Cortex of kidney (tissue), 1 donor: ENCODE measurements around the gene UBL4A.

ENCODE experiments used
- DNase-seq: peaks from one replicate; lab custom pipeline; 2025; lab: John Stamatoyannopoulos, UW

The UBL4A gene

DNA sequence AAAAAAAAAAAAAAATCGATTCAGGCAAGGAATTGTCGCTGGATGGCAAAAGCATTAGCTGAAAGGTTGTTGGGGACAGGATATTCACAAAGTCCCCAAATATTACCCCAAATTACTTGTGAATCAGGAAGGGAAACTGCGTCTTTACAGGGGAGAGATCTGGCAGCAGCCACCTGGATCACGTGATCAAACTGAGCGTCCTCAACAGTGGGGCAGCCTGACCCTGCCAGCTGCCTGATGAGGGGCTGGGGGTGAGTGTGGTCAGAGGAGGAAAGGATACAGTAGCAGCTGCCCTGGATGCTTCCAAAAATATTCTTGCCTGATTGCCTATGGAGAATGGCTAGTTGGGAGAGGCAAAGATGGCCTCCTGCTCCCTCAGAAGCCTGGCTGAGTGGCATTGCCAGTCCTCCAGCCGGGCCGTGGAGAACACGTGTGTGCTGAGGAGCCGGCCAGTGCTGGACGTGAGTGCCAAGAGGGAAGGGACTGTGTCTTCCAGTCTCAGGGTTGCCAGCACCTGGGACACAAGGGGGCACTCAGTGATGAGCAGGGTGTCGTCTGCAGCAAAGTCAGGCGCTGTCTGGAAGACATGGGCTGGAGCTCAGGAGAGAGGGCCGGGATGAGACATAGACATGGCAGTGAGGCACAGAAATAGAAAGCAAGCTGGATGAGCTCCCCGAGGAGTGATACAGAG is 4.4 kb downstream of the UBL4A start:
- DNase-seq = no peak

DNA sequence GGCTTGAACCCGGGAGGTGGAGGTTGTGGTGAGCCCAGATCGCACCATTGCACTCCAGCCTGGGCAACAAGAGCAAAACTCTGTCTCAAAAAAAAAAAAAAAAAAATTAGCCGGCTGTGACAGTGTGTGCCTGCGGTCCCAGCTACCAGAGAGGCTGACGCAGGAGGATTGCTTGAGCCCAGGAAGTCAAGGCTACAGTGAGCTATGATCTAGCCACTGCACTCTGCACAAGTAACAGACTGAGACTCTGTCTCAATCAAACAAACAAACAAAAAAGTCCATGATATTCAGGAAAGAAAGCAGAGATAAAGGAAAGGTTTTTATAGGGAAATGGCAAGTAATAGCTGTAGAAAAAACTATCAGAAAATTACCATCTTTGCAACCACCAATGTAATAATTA is 5.2 kb downstream of the UBL4A start:
- no peak for DNase-seq

DNA sequence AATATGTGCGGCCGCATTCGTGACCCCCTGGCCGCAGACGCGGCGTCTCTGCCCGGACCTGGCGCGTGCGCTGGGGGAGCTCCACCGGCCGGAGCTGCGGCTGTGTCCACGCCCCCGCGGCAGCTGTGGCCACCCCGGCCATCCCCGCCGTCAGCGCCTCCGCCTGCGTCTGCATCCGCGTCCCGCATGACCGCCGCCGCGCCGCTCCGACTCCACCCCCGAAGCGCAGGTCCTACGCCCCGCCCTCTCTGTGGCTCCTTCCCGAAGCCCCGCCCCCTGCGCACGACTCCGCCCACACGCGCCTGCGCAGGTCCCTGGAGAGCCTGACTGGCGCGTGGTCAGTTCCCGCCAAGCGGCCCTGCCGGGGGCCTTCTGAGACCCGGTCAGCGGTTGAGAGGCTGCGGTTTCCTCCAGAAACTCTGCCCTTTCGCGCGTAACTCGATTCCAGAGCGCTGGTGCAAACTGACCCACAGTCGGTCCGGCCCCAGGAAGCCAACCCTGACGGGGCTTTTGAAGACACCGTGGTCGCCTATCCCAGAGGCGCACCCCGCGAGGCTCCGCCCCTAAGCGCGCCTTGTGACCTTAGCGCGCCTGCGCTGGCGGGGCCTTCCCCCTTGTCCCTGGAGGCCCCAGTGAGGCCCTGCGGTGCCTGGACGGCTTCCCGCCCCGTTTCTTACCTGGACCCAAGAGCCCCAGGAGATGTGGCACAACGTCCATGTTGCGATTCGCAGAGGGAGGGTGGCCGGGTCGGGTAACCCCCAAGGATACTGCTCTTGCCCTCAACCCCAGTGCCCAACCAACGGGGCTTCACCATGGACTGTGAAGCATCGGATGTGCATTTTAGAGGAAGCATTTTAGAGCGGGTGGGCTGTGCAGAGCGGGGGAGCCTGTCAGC is 7.4 kb downstream of the UBL4A start, which contains the start of gene LAGE3:
LAGE3 (minus strand) TSS at position 554 of the 895 bp plus-strand sequence; CDS start at position 188, 366 bp downstream.
- no peak for DNase-seq

DNA sequence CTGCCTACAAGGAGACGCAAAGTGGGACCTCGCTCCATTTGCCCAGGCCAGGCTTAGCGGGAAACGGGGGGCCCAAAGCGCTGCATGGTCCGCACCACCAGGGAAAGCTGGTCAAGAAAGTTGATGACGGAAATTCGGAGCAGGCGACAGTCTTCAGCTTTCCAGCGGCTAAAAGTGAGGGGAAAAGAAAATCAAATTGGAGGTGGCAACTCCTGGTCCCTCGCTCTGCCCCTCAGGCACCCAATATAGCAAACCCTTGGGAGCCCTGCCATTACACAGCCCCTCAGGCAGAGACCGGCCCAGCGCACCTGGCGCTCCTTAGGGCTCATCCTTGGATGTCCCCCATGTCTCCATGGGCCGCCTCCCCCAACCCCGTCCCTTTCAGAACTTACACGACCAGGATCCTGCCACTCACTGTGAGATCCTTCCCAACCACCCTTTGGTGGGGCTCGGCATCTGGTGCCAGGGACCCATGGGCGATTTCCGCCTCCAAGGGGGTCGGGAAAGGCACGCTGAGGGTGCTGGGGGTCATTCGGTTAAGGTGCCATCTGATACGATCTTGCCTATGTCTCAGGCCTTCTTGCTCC is 8.4 kb downstream of the UBL4A start:
- no peak for DNase-seq

DNA sequence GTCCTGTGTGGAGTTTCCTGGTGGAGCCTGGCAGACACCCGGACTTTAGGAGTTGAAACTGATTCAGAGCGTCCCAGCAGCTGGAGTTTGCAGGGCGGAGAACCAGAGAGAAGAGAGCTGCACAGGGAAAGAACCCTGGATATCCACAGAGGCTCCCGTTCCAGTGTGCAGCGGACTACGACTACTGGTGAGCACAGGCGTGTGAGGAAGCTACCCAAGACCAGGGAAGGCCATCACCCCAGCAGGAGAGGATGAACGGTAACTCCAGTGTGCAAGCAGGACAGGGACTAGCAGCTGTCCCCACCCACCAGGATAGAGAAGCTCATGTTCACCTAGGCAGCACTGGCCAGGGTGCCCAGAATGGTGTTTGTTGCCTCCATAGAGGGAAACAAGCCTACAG is 9.6 kb downstream of the UBL4A start:
- no peak for DNase-seq

DNA sequence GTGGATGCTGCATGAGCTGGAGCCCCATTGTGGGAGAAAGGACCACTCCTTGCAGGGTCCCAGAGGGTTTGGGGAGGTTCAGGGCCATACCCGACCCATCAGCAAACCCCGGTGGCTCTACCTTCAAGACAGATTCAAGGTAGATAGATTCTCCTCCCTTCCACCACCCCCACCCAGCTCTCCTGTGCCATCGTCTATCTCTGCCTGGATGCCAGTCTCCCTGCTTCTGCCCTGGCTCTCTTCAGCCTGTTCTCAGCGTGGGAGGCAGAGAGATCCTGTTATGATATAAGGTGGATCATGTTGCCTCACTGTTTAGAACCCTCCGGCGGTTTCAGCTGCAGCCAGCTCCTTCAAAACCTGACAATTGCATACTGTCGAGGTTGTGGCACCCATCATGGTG is 12.7 kb downstream of the UBL4A start:
- DNase-seq = no peak

DNA sequence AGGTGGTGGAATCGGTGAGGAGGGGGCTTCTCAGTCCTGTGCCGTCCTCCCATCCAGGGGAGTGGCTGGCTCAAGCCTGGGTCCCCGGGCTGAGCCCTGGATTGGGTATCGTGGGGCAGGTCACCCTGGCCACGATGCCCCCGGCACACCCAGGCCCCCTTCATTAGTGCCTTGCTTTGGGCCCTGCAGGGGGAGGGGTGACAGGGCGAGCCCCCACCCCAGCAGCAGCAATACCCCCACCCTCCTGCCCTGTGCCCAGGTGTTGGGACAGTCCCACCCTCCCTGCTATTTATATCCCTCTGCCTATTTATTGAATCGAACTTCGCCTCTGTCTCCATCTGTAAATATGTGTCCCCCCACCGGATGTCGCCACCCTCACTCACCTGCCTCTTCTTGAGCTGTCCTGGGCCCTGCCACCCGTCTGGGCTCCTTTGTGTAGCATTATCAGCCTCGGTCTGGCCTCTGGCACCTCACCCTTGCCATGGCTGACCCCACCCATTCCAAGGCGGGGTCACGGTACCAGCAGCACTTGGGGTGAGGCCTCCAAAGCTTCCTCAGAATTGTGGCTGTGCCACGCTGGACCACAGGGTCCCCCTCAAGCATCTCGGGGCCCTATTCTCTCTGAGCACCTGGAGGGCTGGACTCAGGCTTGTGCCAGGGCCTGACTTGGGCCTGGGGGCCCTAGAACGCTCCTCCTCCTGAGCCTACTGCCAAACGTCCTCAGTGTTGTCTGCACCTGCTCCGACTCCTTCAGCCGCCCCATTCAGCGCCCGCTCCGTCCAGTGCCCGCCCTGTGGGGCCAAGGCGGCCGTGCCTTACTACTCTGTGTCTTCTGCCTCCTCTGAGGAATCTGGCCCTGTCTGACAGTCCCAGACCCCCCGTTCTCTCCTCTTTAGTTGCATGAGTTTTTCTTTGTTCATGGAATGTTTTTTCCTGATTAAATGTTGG is 13.5 kb downstream of the UBL4A start:
- DNase-seq = no peak

DNA sequence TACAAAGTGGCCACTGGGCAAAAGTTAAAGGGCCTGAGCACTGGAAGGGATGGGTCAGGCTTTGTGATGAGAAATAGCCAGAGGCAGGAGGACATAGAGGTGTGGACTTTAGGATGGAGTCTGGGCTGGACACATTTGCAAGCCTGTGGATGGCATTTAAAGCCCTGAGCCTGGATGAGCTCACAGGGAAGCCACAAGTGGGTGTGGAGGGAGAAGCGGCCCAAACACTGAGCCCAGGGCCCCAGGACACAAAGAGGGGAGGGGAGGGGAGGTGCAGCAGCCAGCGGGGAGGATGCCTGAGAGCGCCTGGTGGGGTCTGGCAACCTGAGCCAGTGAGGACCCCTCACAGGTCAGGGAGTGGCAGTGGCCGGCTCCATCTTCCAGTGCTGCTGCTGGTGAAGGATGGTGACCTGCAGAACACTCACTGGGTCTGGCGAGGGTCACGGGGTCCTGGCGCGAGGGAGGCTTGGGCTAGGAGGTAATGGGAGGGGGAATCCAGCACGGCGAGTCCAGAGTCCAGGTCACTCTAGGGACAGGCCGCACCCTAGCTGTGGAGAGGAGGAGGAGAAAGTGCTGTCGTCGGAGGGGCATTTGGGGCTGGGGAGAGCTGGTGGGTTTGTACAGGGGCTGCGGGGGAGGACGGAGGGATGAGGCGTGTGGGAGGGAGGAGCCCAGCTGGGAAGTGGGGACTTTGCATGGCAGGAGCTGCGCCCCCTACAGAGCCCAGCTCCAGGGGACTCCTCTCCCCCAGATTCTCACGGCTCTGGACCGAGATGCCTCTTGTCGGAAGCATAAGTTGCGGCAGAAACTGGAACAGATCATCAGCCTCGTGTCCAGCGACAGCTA is 14.4 kb downstream of the UBL4A start:
- no peak for DNase-seq

DNA sequence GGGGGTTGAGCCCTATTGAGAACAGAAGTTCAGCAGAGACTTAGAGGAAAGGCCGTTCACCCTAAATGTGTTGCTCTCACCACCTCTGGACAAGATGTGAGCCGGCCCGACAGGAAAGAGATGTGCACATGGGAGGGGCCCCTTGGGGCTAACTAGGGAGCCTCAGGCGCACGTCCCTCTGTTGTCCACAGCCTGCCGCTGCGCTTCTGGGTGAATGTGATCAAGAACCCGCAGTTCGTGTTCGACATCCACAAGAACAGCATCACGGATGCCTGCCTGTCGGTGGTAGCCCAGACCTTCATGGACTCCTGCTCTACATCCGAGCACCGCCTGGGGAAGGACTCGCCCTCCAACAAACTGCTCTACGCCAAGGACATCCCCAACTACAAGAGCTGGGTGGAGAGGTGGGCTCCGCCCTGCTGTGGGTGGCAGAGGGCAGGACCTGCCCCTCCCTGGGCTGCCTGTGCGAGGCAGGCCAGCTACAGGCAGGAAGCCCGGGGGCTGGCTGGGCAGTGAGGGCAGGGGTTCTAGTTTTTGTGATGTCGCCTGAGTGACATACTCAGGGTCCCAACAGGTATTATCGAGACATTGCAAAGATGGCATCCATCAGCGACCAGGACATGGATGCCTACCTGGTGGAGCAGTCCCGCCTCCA is 15.4 kb downstream of the UBL4A start:
- DNase-seq = no peak

DNA sequence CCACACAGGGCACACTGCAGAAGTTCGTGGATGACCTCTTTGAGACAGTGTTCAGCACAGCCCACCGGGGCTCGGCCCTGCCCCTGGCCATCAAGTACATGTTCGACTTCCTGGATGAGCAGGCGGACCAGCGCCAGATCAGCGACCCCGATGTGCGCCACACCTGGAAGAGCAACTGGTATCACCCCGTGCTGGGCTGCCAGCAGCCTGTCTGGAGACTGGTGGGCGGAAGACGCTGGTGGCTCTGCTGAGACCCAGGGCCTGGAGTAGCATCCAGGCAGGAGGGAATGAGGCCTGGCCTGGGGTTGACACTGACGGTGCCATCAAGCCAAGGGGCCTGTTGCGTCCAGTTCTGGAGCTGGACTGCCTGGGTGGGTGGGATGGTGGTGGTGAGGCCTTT is 16.0 kb downstream of the UBL4A start:
- no peak for DNase-seq

DNA sequence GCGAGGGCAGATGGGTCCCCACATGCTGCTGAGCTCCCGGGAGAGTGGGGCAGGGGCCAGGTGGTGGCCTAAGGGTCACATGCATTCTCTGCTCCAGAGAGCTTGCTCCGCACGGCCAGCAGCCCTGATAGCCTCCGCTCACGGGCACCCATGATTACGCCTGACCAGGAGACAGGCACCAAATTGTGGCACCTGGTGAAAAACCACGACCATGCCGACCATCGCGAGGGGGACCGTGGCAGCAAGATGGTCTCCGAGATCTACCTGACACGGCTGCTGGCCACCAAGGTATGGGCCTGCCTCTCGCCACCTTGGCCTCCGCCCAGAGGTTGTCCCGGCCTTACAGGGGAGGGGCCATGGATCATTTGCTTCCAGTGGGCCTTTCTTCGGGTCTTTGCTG is 16.5 kb downstream of the UBL4A start:
- DNase-seq = no peak

DNA sequence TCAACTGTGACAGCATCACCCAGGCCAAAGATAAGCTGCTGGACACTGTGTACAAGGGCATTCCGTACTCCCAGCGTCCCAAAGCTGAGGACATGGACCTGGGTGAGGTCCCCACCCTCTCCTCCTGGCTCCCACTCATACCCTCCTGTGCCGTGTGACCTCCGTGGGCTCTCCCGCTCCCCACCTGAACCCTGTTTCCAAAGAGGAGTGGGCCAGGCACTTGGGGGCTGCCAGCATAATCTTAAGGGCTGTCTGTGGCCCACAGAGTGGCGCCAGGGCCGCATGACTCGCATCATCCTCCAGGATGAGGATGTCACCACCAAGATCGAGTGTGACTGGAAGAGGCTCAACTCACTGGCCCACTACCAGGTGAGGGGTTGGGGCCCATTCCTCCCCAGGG is 17.3 kb downstream of the UBL4A start:
- no peak for DNase-seq

DNA sequence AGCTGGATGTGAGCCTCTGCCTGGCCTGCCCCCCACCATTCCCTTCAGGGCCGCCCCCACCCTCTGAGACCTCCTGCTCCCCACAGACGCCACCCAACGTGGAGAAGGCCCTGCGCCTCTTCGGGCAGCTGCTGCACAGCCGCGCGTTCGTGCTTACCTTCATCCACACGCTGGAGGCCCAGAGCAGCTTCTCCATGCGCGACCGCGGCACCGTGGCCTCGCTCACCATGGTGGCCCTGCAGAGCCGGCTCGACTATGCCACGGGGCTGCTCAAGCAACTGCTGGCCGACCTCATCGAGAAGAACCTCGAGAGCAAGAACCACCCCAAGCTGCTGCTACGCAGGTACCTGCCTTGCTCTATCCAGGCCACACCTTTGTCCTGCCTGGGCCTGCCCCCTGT is 18.2 kb downstream of the UBL4A start:
- no peak for DNase-seq

DNA sequence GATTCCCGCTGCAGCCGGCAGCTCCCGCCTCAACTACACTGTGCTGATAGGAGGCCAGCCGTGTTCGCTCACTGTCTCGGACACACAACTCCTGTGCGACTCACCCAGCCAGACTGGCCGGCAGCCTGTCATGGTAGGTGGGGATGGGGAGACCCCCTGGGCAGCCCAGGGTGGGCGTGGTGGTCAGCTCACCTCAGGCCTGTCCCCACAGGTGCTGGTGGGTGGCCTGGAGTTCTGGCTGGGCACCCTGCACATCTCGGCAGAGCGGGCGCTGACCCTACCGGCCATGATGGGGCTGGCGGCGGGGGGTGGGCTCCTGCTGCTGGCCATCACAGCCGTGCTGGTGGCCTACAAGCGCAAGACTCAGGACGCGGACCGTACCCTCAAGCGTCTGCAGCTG is 18.9 kb downstream of the UBL4A start:
- DNase-seq = no peak

DNA sequence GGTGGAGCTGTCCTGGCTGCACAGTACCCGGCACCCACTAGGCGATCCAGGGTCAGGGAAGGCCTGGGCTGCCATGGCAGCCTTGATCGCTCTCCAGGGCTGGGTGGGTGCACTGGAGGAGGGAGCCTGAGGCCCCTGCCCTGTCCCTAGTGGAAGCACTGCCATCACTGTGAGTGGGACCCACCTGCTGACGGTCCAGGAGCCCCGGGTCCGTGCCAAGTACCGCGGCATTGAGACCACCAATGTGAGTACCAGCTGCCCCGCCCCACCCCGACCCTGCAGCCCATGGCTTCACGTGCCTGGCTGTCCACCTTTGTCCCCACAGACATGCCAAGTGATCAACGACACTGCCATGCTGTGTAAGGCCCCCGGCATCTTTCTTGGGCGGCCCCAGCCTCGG is 19.5 kb downstream of the UBL4A start:
- DNase-seq = no peak

DNA sequence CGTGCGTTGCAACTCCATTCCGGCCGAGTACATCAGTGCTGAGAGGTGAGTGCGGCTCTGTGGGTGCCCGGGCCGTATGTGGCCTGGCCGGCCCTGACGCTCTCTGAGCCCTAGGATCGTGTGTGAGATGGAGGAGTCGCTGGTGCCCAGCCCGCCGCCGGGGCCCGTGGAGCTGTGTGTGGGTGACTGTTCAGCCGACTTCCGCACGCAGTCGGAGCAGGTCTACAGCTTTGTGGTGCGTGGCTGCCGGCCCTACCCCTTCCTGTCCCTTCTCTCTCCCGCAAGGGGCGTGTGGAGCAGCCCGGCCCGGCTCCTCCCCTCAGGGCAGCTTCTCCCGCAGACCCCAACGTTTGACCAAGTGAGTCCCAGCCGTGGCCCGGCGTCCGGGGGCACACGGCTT is 20.4 kb downstream of the UBL4A start:
- no peak for DNase-seq

DNA sequence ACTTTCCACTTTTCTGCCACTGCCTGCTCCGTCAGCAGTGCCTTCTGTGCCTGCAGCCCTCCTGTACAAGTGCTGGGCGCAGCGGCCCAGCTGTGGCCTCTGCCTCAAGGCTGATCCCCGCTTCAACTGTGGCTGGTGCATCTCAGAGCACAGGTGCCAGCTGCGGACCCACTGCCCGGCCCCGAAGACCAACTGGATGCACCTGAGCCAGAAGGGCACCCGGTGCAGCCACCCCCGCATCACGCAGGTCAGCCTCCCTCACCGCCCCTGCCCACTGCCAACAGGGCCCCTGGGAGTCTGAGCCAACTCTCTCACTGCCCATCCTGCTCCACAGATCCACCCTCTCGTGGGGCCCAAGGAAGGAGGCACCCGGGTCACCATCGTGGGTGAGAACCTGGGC is 20.8 kb downstream of the UBL4A start:
- no peak for DNase-seq

DNA sequence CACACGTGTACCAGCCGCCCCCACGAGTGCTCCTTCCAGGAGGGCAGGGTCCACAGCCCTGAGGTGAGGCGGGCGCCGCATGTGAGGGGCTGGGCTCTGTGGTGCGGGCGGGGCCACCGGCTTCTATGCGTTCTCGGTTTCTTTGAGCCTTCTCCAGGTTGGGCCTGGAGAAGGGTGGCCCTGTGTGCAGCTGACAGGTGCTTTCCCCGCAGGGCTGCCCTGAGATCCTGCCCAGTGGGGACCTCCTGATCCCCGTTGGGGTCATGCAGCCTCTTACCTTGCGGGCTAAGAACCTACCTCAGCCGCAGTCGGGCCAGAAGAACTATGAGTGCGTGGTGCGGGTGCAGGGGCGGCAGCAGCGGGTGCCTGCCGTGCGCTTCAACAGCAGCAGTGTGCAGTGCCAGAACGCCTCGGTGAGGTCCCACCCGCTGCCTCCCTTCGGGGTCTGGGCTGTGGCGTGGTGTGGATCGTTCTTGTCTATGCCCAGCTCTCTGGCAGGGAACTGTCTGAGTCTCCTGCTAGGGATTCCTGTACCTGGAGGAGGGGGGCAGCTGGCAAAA is 21.5 kb downstream of the UBL4A start:
- DNase-seq = no peak

DNA sequence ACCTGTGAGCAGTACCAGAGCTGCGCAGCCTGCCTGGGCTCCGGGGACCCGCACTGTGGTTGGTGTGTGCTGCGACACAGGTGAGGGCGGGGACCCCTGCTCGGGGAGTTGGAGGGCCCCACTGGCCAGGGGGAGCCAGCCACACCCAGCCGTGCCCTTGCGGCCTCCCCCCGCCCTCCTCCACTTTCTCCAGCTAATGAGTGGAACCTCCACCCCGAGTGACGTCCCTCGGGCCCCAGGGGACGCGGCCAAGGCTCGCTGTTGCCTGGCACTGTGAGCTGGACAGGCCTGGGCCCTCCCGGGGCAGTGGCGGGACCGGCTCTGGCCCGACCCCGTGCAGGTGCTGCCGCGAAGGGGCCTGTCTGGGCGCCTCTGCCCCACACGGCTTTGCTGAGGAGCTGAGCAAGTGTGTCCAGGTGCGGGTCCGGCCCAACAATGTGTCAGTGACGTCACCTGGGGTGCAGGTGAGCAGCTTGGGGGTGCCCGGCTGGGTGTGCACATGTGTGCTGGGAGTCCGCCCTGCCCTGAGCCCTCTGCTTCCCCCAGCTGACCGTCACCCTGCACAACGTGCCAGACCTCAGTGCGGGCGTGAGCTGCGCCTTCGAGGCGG is 22.7 kb downstream of the UBL4A start:
- no peak for DNase-seq

DNA sequence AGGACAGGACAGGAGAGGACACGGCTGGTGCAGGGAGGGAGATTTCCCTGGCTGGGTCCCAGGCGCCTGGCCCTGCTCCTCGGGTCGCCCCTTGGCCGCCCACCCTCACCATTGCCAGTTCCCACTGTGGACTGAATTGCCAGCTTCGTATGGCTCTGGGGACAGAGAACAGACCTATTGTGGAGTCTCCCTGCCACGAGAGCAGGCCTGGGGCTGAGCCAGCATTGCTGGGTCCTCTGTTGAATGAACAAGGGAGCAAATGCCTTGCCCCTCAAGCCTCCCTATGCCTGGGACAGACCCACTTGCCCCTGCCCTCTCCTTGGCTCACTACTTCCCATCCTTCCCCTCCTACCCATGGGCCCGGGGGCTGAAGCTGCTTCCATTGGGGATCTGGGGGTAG is 24.0 kb downstream of the UBL4A start:
- DNase-seq = no peak
